Mesenchymal stem cell (in vitro differentiated cells and primary cell): Measurements from ENCODE around the gene TRAP1.

Source experiments
- DNase-seq: peaks from one replicate; pipeline ENCODE4 v3.0.0-alpha.2; 2013
- H2AFZ ChIP-seq: one replicate; pipeline ENCODE4 v1.6.1; 2013; ENCODE audit warnings: low read depth, mild to moderate bottlenecking, control low read depth, inconsistent platforms, low read length, moderate library complexity
- H2AK5ac ChIP-seq: 2 replicates; pipeline ENCODE4 v1.6.1; 2013; ENCODE audit warnings: low read length, moderate library complexity, mild to moderate bottlenecking, inconsistent platforms; ENCODE audit not compliant: severe bottlenecking
- H2BK120ac ChIP-seq: one replicate; pipeline ENCODE4 v1.6.1; 2013; ENCODE audit warnings: low read depth, mild to moderate bottlenecking, inconsistent platforms, low read length, moderate library complexity
- H2BK12ac ChIP-seq, 2 experiments: one replicate each; pipeline ENCODE4 v1.6.1; 2013; ENCODE audit warnings: inconsistent platforms in 2 of 2, low read length in 2 of 2, mild to moderate bottlenecking in 2 of 2, moderate library complexity in 2 of 2, control low read depth in 1 of 2
- H2BK15ac ChIP-seq: one replicate; pipeline ENCODE4 v1.6.1; 2013; ENCODE audit warnings: mild to moderate bottlenecking, low read depth, inconsistent platforms; ENCODE audit not compliant: poor library complexity, severe bottlenecking
- H2BK5ac ChIP-seq: 2 replicates; pipeline ENCODE4 v1.6.1; 2013; ENCODE audit warnings: low read depth, mild to moderate bottlenecking, low read length, control low read depth, inconsistent platforms; ENCODE audit not compliant: poor library complexity, severe bottlenecking
- H3K14ac ChIP-seq, 2 experiments: one replicate each; pipeline ENCODE4 v1.6.1; 2013; ENCODE audit warnings: inconsistent platforms in 2 of 2, low read length in 2 of 2, control low read depth in 1 of 2, mild to moderate bottlenecking in 1 of 2, moderate library complexity in 1 of 2
- H3K18ac ChIP-seq, 2 experiments: one replicate each; pipeline ENCODE4 v1.6.1; 2013; ENCODE audit warnings: inconsistent platforms in 2 of 2, low read length in 2 of 2, control low read depth in 1 of 2, low read depth in 1 of 2, mild to moderate bottlenecking in 1 of 2
- H3K23ac ChIP-seq, 2 experiments: one replicate each; pipeline ENCODE4 v1.6.1; 2013; ENCODE audit warnings: inconsistent platforms in 2 of 2, low read length in 2 of 2, mild to moderate bottlenecking in 2 of 2, moderate library complexity in 2 of 2, control low read depth in 1 of 2
- H3K27ac ChIP-seq: 2 replicates; pipeline ENCODE4 v1.5.1; 2013; ENCODE audit warnings: mild to moderate bottlenecking, moderate library complexity, low read length, control low read depth, inconsistent platforms; ENCODE audit not compliant: poor library complexity, severe bottlenecking
- H3K27me3 ChIP-seq, 2 experiments: 2 replicates each; pipeline versions ENCODE4 v1.6.1 to v1.7.0; 2013; ENCODE audit warnings: low read length in 2 of 2, mild to moderate bottlenecking in 2 of 2, moderate library complexity in 2 of 2, control low read depth in 1 of 2, inconsistent platforms in 1 of 2; ENCODE audit not compliant: control insufficient read depth in 1 of 2, insufficient read depth in 1 of 2
- H3K36me3 ChIP-seq, 2 experiments: 2 replicates each; pipeline versions ENCODE4 v1.6.1 to v1.7.0; 2013; ENCODE audit warnings: low read length in 2 of 2, control low read depth in 1 of 2, inconsistent platforms in 1 of 2, low read depth in 1 of 2, mild to moderate bottlenecking in 1 of 2; ENCODE audit not compliant: insufficient read depth in 2 of 2, control insufficient read depth in 1 of 2
- H3K4ac ChIP-seq, 2 experiments: one replicate each; pipeline ENCODE4 v1.6.1; 2013; ENCODE audit warnings: inconsistent platforms in 2 of 2, low read length in 2 of 2, mild to moderate bottlenecking in 2 of 2, moderate library complexity in 2 of 2, control low read depth in 1 of 2, low read depth in 1 of 2
- H3K4me1 ChIP-seq: 2 replicates; pipeline ENCODE4 v1.6.1; 2013; ENCODE audit warnings: low read depth, low read length, control low read depth; ENCODE audit not compliant: control insufficient read depth, insufficient read depth
- H3K4me2 ChIP-seq: 2 replicates; pipeline ENCODE4 v1.6.1; 2013; ENCODE audit warnings: low read length, mild to moderate bottlenecking, inconsistent platforms; ENCODE audit not compliant: poor library complexity, severe bottlenecking
- H3K4me3 ChIP-seq, 2 experiments: 2 replicates each; pipeline versions ENCODE4 v1.5.1 to v1.7.0; 2013; ENCODE audit warnings: low read length in 2 of 2, mild to moderate bottlenecking in 2 of 2, control low read depth in 1 of 2, low read depth in 1 of 2; ENCODE audit not compliant: insufficient read depth in 1 of 2
- H3K79me1 ChIP-seq: replicated peaks from 2 replicates; pipeline ENCODE4 v1.6.1; 2013; ENCODE audit warnings: mild to moderate bottlenecking, control low read depth, low read length, inconsistent platforms; ENCODE audit not compliant: poor library complexity, severe bottlenecking
- H3K9ac ChIP-seq: 2 replicates; pipeline ENCODE4 v1.7.0; 2013; ENCODE audit warnings: mild to moderate bottlenecking, low read length, moderate library complexity
- H3K9me3 ChIP-seq: 2 replicates; pipeline ENCODE4 v1.7.0; 2013; ENCODE audit warnings: mild to moderate bottlenecking, low read length; ENCODE audit not compliant: control insufficient read depth
- H4K8ac ChIP-seq: one replicate; pipeline ENCODE4 v1.6.1; 2013; ENCODE audit warnings: inconsistent platforms, mild to moderate bottlenecking, low read length, moderate library complexity
- H4K91ac ChIP-seq: one replicate; pipeline ENCODE4 v1.6.1; 2013; ENCODE audit warnings: mild to moderate bottlenecking, low read length, inconsistent platforms
- WGBS: methylation state at CpG from one replicate; pipeline ENCODE4 v1.1.7; 2013; ENCODE audit warnings: mixed read lengths; 5-methylcytosine and 5-hydroxymethylcytosine counted together

TRAP1 gene

DNA sequence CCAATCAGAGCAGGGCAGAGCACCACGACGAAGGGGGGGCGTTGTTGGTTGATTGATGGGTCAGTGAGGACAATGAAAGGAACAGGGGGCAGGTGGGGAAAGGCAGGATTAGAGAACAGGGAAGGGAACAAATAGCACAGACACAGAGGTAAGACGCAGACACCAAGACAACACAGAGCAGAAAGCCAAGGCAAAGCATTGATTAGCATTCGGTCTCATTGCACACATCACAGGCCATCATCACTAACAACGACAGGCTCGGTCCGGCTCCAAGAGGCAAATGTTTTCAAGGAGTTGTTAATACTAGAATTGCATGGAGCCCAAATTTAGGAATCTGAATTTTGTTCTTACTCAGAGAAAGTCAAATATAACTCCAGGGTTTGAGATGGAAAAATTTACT is 34.6 kb upstream of the TRAP1 start:
- no peak overlapping the region for H3K14ac ChIP-seq
- no peak overlapping the region for H3K4ac ChIP-seq
- 96% methylated on average over 3 of the region's 8 CpGs for WGBS
- H3K18ac ChIP-seq = no peak overlapping the region
- no peak overlapping the region for H2BK120ac ChIP-seq
- no peak overlapping the region for H2BK15ac ChIP-seq
- no peak overlapping the region for H4K8ac ChIP-seq
- no peak overlapping the region for H2AK5ac ChIP-seq
- DNase-seq = no peak
- H3K79me1 ChIP-seq = peaks cover 37% of the 10 kb centered on the region
- H3K9me3 ChIP-seq = no peaks in the 10 kb centered on the region
- no peak overlapping the region for H3K27ac ChIP-seq
- H3K23ac ChIP-seq = no peak overlapping the region
- no peak overlapping the region for H4K91ac ChIP-seq
- H3K4me3 ChIP-seq = no peak overlapping the region
- peaks cover 4% of the 10 kb centered on the region for H3K4me1 ChIP-seq
- H2BK12ac ChIP-seq = no peak overlapping the region
- H3K9ac ChIP-seq = no peak overlapping the region
- H3K4me2 ChIP-seq = no peak overlapping the region
- no peak overlapping the region for H2BK5ac ChIP-seq
- no peak overlapping the region for H2AFZ ChIP-seq
- H3K27me3 ChIP-seq = no peaks in the 10 kb centered on the region
- peaks cover 35 to 84% of the 10 kb centered on the region in 2 experiments for H3K36me3 ChIP-seq

- Histone ChIP-seq H3K9me3 (no peaks in the 10 kb centered on the region), H2BK12ac (no peak overlapping the region), H3K9ac (no peak overlapping the region), H4K91ac (no peak overlapping the region), H2AK5ac (no peak overlapping the region), H2BK120ac (no peak overlapping the region), H3K14ac (no peak overlapping the region), H3K36me3 (peaks cover 60 to 83% of the 10 kb centered on the region in 2 experiments), H3K79me1 (peaks cover 52% of the 10 kb centered on the region), H2BK5ac (no peak overlapping the region), H3K27me3 (no peaks in the 10 kb centered on the region), H2AFZ (no peak overlapping the region), H3K4ac (no peak overlapping the region), H3K23ac (peak overlapping the region in 1 of 2 experiments; percentile 23), H2BK15ac (no peak overlapping the region), H3K18ac (no peak overlapping the region), H3K4me1 (peaks cover 7% of the 10 kb centered on the region), H3K27ac (no peak overlapping the region), H4K8ac (no peak overlapping the region), H3K4me3 (no peak overlapping the region), H3K4me2 (no peak overlapping the region)
- DNase-seq = no peak
- 97% methylated on average over 5 of the region's 5 CpGs for WGBS
Observed at GRCh38 chr16:3748307-3748706, 31.0 kb upstream of the TRAP1 start.

GRCh38 chr16:3745751-3746355 is 28.5 kb upstream of the TRAP1 start:
- no peak for DNase-seq
- Histone ChIP-seq H3K9ac (no peak overlapping the region), H3K27me3 (no peaks in the 10 kb centered on the region), H3K4ac (no peak overlapping the region), H2BK5ac (no peak overlapping the region), H4K8ac (no peak overlapping the region), H3K23ac (no peak overlapping the region), H3K27ac (no peak overlapping the region), H3K14ac (no peak overlapping the region), H2BK12ac (no peak overlapping the region), H3K36me3 (peaks cover 66 to 86% of the 10 kb centered on the region in 2 experiments), H3K4me2 (no peak overlapping the region), H2BK120ac (no peak overlapping the region), H3K4me1 (peaks cover 7% of the 10 kb centered on the region), H2BK15ac (no peak overlapping the region), H2AK5ac (no peak overlapping the region), H3K79me1 (peaks cover 49% of the 10 kb centered on the region), H3K18ac (no peak overlapping the region), H3K4me3 (no peak overlapping the region), H2AFZ (no peak overlapping the region), H3K9me3 (no peaks in the 10 kb centered on the region), H4K91ac (no peak overlapping the region)
- WGBS = 93% methylated on average over 13 of the region's 13 CpGs

DNA sequence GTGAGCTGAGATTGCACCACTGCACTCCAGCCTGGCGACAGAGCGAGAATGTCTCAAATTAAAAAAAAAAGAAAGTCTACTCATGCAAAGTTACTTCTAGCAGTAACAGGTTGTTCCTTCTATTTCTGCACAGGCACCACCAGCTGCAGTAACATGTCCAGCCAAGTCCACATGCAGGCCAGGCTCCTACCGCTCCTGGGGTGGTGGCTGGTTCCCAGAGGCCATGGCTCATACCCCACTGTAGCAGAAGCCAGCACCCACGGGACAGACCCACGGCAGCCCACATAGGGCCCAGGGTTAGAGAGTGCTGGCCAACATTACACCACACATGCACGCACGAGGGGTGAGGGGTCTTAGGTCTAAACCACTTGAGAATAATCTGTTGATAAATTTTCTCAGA is 26.7 kb upstream of the TRAP1 start:
- no peak overlapping the region for H3K4me3 ChIP-seq
- no peak overlapping the region for H3K14ac ChIP-seq
- DNase-seq = no peak
- H3K18ac ChIP-seq = no peak overlapping the region
- no peak overlapping the region for H3K9ac ChIP-seq
- WGBS = 91% methylated on average over 7 of the region's 7 CpGs
- no peak overlapping the region for H2BK15ac ChIP-seq
- no peak overlapping the region for H2AK5ac ChIP-seq
- no peak overlapping the region for H4K8ac ChIP-seq
- H3K4me1 ChIP-seq = peaks cover 7% of the 10 kb centered on the region
- H3K4ac ChIP-seq = no peak overlapping the region
- H2BK12ac ChIP-seq = no peak overlapping the region
- no peak overlapping the region for H2AFZ ChIP-seq
- no peak overlapping the region for H2BK120ac ChIP-seq
- peaks cover 54% of the 10 kb centered on the region for H3K79me1 ChIP-seq
- no peak overlapping the region for H3K23ac ChIP-seq
- no peaks in the 10 kb centered on the region for H3K27me3 ChIP-seq
- H3K4me2 ChIP-seq = no peak overlapping the region
- no peak overlapping the region for H3K27ac ChIP-seq
- H3K9me3 ChIP-seq = no peaks in the 10 kb centered on the region
- no peak overlapping the region for H4K91ac ChIP-seq
- no peak overlapping the region for H2BK5ac ChIP-seq
- peaks cover 78 to 86% of the 10 kb centered on the region in 2 experiments for H3K36me3 ChIP-seq
